Endothelial cell of umbilical vein (primary cell): ENCODE results near the gene SCRN1. TPM values are rescaled to one million over a fixed set of nuclear protein-coding genes. Genes with fewer than 3 reads are reported as not detected.

ENCODE experiments used
- BruUV-seq: library from RNA; stranded (reverse); fragments of 400-500 nt; replicated peaks from 2 replicates; lab custom pipeline; 2021; lab: Mats Ljungman, UMichigan
- CTCF ChIA-PET: fragments of 300-600, 350-600 bp; sonication (Branson Sonifier 250); formaldehyde crosslinking; loops from one replicate; lab custom pipeline; 2021; ENCODE audit warnings: antibody characterized with exemption, inconsistent platforms; lab: Charles Lee
- POLR2A ChIA-PET: fragments of 300-600, 350-600 bp; sonication (Branson Sonifier 250); formaldehyde crosslinking; loops from one replicate; lab custom pipeline; 2021; ENCODE audit warnings: antibody characterized with exemption, inconsistent platforms; lab: Charles Lee
- DNase-seq: peaks from one replicate; pipeline ENCODE4 v3.0.0-alpha.2; 2011; ENCODE audit warnings: low read depth, low spot score
- FAIRE-seq: peaks from 2 replicates; lab custom pipeline; 2011; peaks lifted over from hg19 to GRCh38; lab: Jason Lieb, UNC
- H2AFZ ChIP-seq: 2 replicates; pipeline ENCODE4 v1.6.0; 2012; ENCODE audit warnings: low read depth, low read length, control low read depth, inconsistent platforms
- H3K27ac ChIP-seq: 2 replicates; pipeline ENCODE4 v1.5.1; 2011; ENCODE audit warnings: low read depth, mild to moderate bottlenecking, control low read depth, low read length, moderate library complexity; ENCODE audit not compliant: insufficient read depth
- H3K27me3 ChIP-seq, 2 experiments: 2 replicates each; pipeline versions ENCODE4 v1.6.0 to v1.6.1; 2011; ENCODE audit warnings: low read length in 2 of 2, mixed read lengths in 1 of 2; ENCODE audit not compliant: control insufficient read depth in 2 of 2, insufficient read depth in 2 of 2
- H3K36me3 ChIP-seq, 2 experiments: 2 replicates in 1 of 2; 3 replicates in 1 of 2; pipeline ENCODE4 v1.5.1; 2011; ENCODE audit warnings: low read length in 2 of 2, mild to moderate bottlenecking in 1 of 2, moderate library complexity in 1 of 2; ENCODE audit not compliant: control insufficient read depth in 2 of 2, insufficient read depth in 2 of 2; ENCODE audit errors: extremely low read depth in 1 of 2
- H3K4me1 ChIP-seq: 3 replicates; pipeline ENCODE4 v1.5.1; 2011; ENCODE audit warnings: mild to moderate bottlenecking, low read length; ENCODE audit not compliant: control insufficient read depth, insufficient read depth; ENCODE audit errors: extremely low read depth
- H3K4me2 ChIP-seq: 2 replicates; pipeline ENCODE4 v1.6.1; 2011; ENCODE audit warnings: low read length, control low read depth, mixed read lengths; ENCODE audit not compliant: insufficient read depth
- H3K4me3 ChIP-seq, 3 experiments: fragments of 200-600 bp in 1 of 3; sonication (generic), shearing (Covaris generic) in 1 of 3; replicated peaks in 1 of 3; 2 replicates each; pipeline ENCODE4 v1.5.1; 2011 to 2016; ENCODE audit warnings: control low read depth in 3 of 3, low read length in 3 of 3, mild to moderate bottlenecking in 2 of 3, inconsistent platforms in 1 of 3, low read depth in 1 of 3, moderate library complexity in 1 of 3; ENCODE audit not compliant: insufficient read depth in 1 of 3
- H3K79me2 ChIP-seq: 2 replicates; pipeline ENCODE4 v1.6.0; 2012; ENCODE audit warnings: low read length, inconsistent platforms; ENCODE audit not compliant: control insufficient read depth, insufficient read depth
- H3K9ac ChIP-seq: replicated peaks from 2 replicates; pipeline ENCODE3; 2011; ENCODE audit warnings: low read length, control low read depth; ENCODE audit not compliant: insufficient read depth; ENCODE audit errors: extremely low read depth
- H3K9me1 ChIP-seq: replicated peaks from 3 replicates; pipeline ENCODE4 v1.6.0; 2011; ENCODE audit warnings: mild to moderate bottlenecking, low read length; ENCODE audit not compliant: control insufficient read depth, insufficient read depth; ENCODE audit errors: extremely low read depth
- H3K9me3 ChIP-seq: replicated peaks from 2 replicates; pipeline ENCODE4 v1.5.1; 2012; ENCODE audit warnings: low read length, inconsistent platforms; ENCODE audit not compliant: control insufficient read depth, insufficient read depth
- H4K20me1 ChIP-seq: replicated peaks from 2 replicates; pipeline ENCODE3; 2011; ENCODE audit warnings: mild to moderate bottlenecking, low read length; ENCODE audit not compliant: control insufficient read depth, insufficient read depth; ENCODE audit errors: extremely low read depth
- CTCF ChIP-seq, 2 donors: IDR thresholded peaks; 1 replicate in 1 of 2; 2 replicates in 1 of 2; pipeline ENCODE4 v1.5.1; 2011; ENCODE audit warnings: low read length in 2 of 2, mild to moderate bottlenecking in 2 of 2, moderate library complexity in 2 of 2, control low read depth in 1 of 2, inconsistent platforms in 1 of 2, low read depth in 1 of 2; ENCODE audit not compliant: insufficient read depth in 1 of 2; ENCODE audit errors: extremely low read depth in 1 of 2
- EZH2 ChIP-seq: IDR thresholded peaks from 2 replicates; pipeline ENCODE4 v1.6.1; 2012; ENCODE audit warnings: borderline replicate concordance, low read depth, mild to moderate bottlenecking, moderate library complexity, low read length, inconsistent platforms; ENCODE audit not compliant: severe bottlenecking
- FOS ChIP-seq: IDR thresholded peaks from 2 replicates; pipeline ENCODE4 v1.6.1; 2011; ENCODE audit warnings: mild to moderate bottlenecking, low read length, moderate library complexity, borderline replicate concordance; ENCODE audit not compliant: insufficient read depth
- GATA2 ChIP-seq: IDR thresholded peaks from 2 replicates; pipeline ENCODE4 v1.7.0; 2011; ENCODE audit warnings: low read depth, mild to moderate bottlenecking, moderate library complexity, mixed read lengths, low read length; ENCODE audit not compliant: insufficient read length, insufficient read depth
- JUN ChIP-seq: IDR thresholded peaks from 2 replicates; pipeline ENCODE4 v1.6.1; 2011; ENCODE audit warnings: borderline replicate concordance, low read depth; ENCODE audit not compliant: insufficient read length, insufficient read depth
- MAX ChIP-seq: IDR thresholded peaks from 2 replicates; pipeline ENCODE4 v1.6.1; 2011; ENCODE audit not compliant: insufficient read depth, insufficient read length
- MYC ChIP-seq: IDR thresholded peaks from one replicate; pipeline ENCODE4 v1.6.1; 2011; ENCODE audit warnings: mild to moderate bottlenecking, low read depth, low read length
- POLR2A ChIP-seq: IDR thresholded peaks from 2 replicates; pipeline ENCODE4 v1.6.1; 2012; ENCODE audit warnings: low read depth, mild to moderate bottlenecking, control low read depth, low read length
- POLR2AphosphoS5 ChIP-seq: IDR thresholded peaks from 2 replicates; pipeline ENCODE4 v1.6.1; 2012; ENCODE audit warnings: low read depth, mild to moderate bottlenecking, control low read depth, low read length, moderate library complexity; ENCODE audit not compliant: insufficient read depth
- dilution Hi-C: fragments of 300-500 bp; cut with MboI; formaldehyde crosslinking; loops from one replicate; pipeline ENCODE4 v1.15.0; 2019; ENCODE audit warnings: low sequenced_read_pairs; ENCODE audit not compliant: extremely low pct_ligation_motif_present
- intact Hi-C: fragments of 100-400 bp; cut with micrococcal nuclease; formaldehyde crosslinking; loops from one replicate; pipeline ENCODE4 v1.10.0; 2022
- polyA plus RNA-seq, 4 experiments: library from polyadenylated mRNA; depleted of rRNA in 3 of 4; stranded (reverse) in 3 of 4; unstranded in 1 of 4; fragments of >200 nt; gene quantifications; 2 replicates each; pipeline versions ENCODE4 v1.2.1 to v1.2.3, GENCODE V29; 2011 to 2012; ENCODE audit warnings: missing spikeins in 1 of 4
- total RNA-seq: library from RNA; stranded (reverse); gene quantifications from 2 replicates; pipeline ENCODE4 v1.2.3, GENCODE V29; 2021

Gene SCRN1
- total and polyA plus RNA-seq, 2 donors (not counting 3 experiments of a cell fraction or from before 2014, with no cell fraction given): 57.0 to 127 TPM

GRCh38 chr7:29953726-29954347 is 35.8 kb downstream of the SCRN1 start:
- BruUV-seq: no TSS peak
- POLR2A ChIA-PET: no interaction called here
- H3K9me1 ChIP-seq: no peaks in the 10 kb centered on the region

More at GRCh38 chr7:29953726-29954347, 35.8 kb downstream of the SCRN1 start:
- CTCF ChIA-PET: interaction anchor here (1.1 kb wide), 1 partner anchor 32 kb away, joined by 6 read pairs; no protein-coding TSS in a partner anchor
- Histone ChIP-seq H3K9me3 (no peaks in the 10 kb centered on the region), H4K20me1 (no peaks in the 10 kb centered on the region), H2AFZ (no peak overlapping the region), H3K4me1 (no peaks in the 10 kb centered on the region), H3K4me3 (no peak overlapping the region), H3K27me3 (no peaks in the 10 kb centered on the region), H3K4me2 (no peak overlapping the region), H3K36me3 (peaks cover 11 to 15% of the 10 kb centered on the region in 2 experiments), H3K9ac (no peak overlapping the region), H3K27ac (no peak overlapping the region), H3K79me2 (peaks cover 2% of the 10 kb centered on the region)
- TF ChIP-seq MYC (no peak), CTCF (IDR thresholded peaks at IDR 0.05; ENCODE audit: extremely low read depth in 1 of 2, insufficient read depth in 1 of 2, low read depth in 1 of 2, low read length in 2 of 2) (no peak), POLR2A (no peak), GATA2 (no peak), POLR2AphosphoS5 (no peak), EZH2 (no peak), FOS (no peak), MAX (no peak), JUN (no peak)
- intact Hi-C loops: no loop called here
- dilution Hi-C loops: no loop called here
- DNase-seq (no peak), FAIRE-seq (no peak)
